H7 (cell line): ENCODE measurements around the gene UBXN4. TPM values are rescaled to one million over a fixed set of nuclear protein-coding genes. Genes with fewer than 3 reads are reported as not detected.
A peak's percentile ranks its signal among the peaks of the same experiment; 100 is the strongest.
"Not testable (repeated sequence)": the region's sequence is repeated elsewhere in the genome, so short reads cannot be mapped to it uniquely, and the experiment has no call there.

Experiments used
- DNase-seq: peaks from one replicate; pipeline ENCODE4 v3.0.0; 2012
- H3K27me3 ChIP-seq: 2 replicates; pipeline ENCODE4 v1.6.0; 2011; ENCODE audit warnings: mild to moderate bottlenecking, low read length; ENCODE audit not compliant: control insufficient read depth, insufficient read depth
- H3K36me3 ChIP-seq: replicated peaks from 2 replicates; pipeline ENCODE4 v1.5.1; 2011; ENCODE audit warnings: low read length; ENCODE audit not compliant: control insufficient read depth, insufficient read depth
- H3K4me3 ChIP-seq: 2 replicates; pipeline ENCODE4 v1.5.1; 2011; ENCODE audit warnings: low read depth, mild to moderate bottlenecking, control low read depth, low read length, moderate library complexity; ENCODE audit not compliant: insufficient read depth
- total RNA-seq: library from RNA; depleted of rRNA; stranded (reverse); fragments of >200 nt; shearing (Covaris generic); gene quantifications from 2 replicates; pipeline ENCODE4 v1.2.3, GENCODE V29; 2014; rRNA removed

The UBXN4 gene
- total RNA-seq: 56.5 and 59.7 TPM in 2 replicates

GRCh38 chr2:135741395-135742324 is at the start of gene UBXN4:
UBXN4 (plus strand) TSS chr2:135741855; CDS start chr2:135741930, 75 bp downstream.
- peak within 1 kb of the TSS; percentile 89 for H3K4me3 ChIP-seq
- peak; percentile 91 for DNase-seq
- H3K36me3 ChIP-seq: no peaks in the 10 kb centered on the region; the same call in 1 of the 2 replicates
- no peaks in the 10 kb centered on the region for H3K27me3 ChIP-seq

- no peak for DNase-seq
- no peaks in the 10 kb centered on the region; the same call in 1 of the 2 replicates for H3K36me3 ChIP-seq
- no peak overlapping the region for H3K4me3 ChIP-seq
- H3K27me3 ChIP-seq: no peaks in the 10 kb centered on the region
These were observed 46.9 kb upstream of the UBXN4 start for GRCh38 chr2:135694711-135695110.

GRCh38 chr2:135698838-135699237 is 42.8 kb upstream of the UBXN4 start:
- Histone ChIP-seq H3K4me3 (no peak overlapping the region), H3K36me3 (no peaks in the 10 kb centered on the region; the same call in 1 of the 2 replicates), H3K27me3 (no peaks in the 10 kb centered on the region)
- DNase-seq: no peak

DNA sequence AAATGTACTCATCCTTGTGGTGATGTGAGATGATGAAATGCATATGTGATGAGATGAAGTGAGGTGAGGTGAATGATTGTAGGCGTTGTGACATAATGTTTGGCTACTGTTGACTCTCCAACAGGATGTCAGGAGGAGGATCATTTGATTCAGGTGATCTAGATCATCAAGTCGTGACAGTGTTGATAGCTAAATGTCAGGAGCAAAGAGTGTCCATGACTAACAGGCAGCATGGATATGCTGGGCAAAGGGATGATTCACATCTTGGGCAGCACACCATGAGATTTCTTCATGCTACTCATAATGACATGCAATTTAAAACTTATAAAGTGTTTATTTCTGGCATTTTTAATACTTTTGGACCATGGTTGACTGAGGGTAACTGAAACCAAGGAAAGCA is 40.2 kb upstream of the UBXN4 start:
- Histone ChIP-seq H3K27me3 (no peaks in the 10 kb centered on the region), H3K4me3 (no peak overlapping the region), H3K36me3 (no peaks in the 10 kb centered on the region)
- DNase-seq: no peak

DNA sequence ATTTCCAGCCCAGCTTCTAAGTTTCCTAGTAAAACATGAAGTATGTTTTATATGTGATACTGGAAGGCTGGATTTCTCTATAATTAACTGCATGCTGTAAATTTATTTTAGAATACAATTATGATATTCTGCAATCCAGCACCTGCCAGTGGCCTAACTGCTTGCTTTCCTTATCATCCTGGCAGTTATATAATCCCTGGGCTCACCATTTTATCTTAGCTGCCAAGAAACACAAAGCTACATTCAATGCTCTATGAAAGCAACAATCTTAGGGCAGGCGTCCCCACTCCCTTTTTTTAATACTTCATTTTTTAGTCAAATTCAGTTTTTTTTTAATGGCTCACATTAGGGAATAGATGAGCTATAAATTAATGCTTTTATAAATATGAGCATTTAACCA is 38.4 kb upstream of the UBXN4 start:
- H3K36me3 ChIP-seq: no peaks in the 10 kb centered on the region
- no peaks in the 10 kb centered on the region for H3K27me3 ChIP-seq
- DNase-seq: no peak
- no peak overlapping the region for H3K4me3 ChIP-seq

DNA sequence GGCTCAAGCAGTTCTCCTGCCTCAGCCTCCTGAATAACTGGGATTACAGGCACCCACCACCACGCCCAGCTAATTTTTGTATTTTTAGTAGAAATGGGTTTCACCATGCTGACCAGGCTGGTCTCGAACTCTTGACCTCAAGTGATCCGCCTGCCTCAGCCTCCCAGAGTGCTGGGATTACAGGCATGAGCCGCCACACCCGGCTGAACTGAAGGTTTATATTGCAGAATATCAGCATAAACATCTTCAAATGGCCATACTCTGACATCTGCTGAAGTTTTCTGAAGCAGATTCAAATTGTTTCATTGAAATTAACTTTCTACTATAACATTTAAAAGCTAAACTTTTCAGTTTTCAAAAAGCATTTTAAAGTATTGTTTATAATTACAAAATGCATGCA is 37.6 kb upstream of the UBXN4 start:
- not testable (repeated sequence) for DNase-seq, H3K4me3 ChIP-seq, H3K36me3 ChIP-seq, H3K27me3 ChIP-seq

GRCh38 chr2:135708159-135708558 is 33.5 kb upstream of the UBXN4 start:
- DNase-seq: no peak

GRCh38 chr2:135709992-135710391 is 31.7 kb upstream of the UBXN4 start:
- no peaks in the 10 kb centered on the region for H3K27me3 ChIP-seq
- DNase-seq: peak; percentile 69
- peaks cover 1% of the 10 kb centered on the region; the same call in 1 of the 2 replicates for H3K36me3 ChIP-seq

More at GRCh38 chr2:135708159-135708558, 33.5 kb upstream of the UBXN4 start:
- Histone ChIP-seq H3K27me3 (no peaks in the 10 kb centered on the region), H3K4me3 (no peak overlapping the region), H3K36me3 (peaks cover 1% of the 10 kb centered on the region; the same call in 1 of the 2 replicates)

DNA sequence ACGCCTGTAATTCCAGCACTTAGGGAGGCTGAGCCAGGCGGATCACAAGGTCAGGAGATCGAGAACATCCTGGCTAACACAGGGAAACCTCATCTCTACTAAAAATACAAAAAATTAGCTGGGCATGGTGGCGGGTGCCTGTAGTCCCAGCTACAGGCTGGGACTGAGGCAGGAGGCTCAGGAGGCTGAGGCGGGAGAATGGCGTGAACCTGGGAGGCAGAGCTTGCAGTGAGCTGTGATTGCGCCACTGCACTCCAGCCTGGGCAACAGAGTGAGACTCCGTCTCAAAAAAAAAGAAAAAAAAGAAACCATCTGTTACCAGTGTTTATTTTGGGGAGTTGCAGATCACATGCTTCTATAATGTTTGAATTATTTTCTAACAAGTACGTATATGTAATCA is 26.6 kb upstream of the UBXN4 start:
- not testable (repeated sequence) for H3K27me3 ChIP-seq, H3K4me3 ChIP-seq, DNase-seq, H3K36me3 ChIP-seq

More at GRCh38 chr2:135709992-135710391, 31.7 kb upstream of the UBXN4 start:
- no peak overlapping the region for H3K4me3 ChIP-seq

GRCh38 chr2:135728064-135728743 is 13.5 kb upstream of the UBXN4 start:
- DNase-seq: no peak
- Histone ChIP-seq H3K4me3 (no peak overlapping the region), H3K27me3 (no peaks in the 10 kb centered on the region), H3K36me3 (peaks cover 6% of the 10 kb centered on the region)

DNA sequence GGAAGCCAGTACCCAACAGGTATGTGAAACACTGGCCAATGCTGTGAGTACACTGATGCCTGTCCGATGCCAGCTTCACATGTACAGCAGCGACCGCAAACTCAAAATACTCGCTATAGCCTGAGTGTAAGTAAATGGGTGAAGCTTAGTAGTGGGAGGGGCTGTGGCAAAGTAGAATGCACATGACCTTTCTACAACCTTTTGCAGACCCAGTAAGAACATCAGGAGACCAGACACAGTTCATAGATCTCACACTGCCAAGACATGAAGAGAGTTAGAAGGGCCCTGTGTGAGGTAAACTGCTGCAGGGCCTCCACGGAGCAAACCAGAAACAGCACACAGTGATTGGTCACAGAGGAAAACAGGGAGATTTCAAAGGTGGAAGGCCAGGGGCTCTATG is 9.1 kb upstream of the UBXN4 start:
- no peaks in the 10 kb centered on the region for H3K36me3 ChIP-seq
- no peaks in the 10 kb centered on the region for H3K27me3 ChIP-seq
- H3K4me3 ChIP-seq: no peak overlapping the region
- no peak for DNase-seq

- Histone ChIP-seq H3K36me3 (no peaks in the 10 kb centered on the region), H3K4me3 (no peak overlapping the region), H3K27me3 (no peaks in the 10 kb centered on the region)
- no peak for DNase-seq
These were observed 8.6 kb upstream of the UBXN4 start for GRCh38 chr2:135733045-135733444.

GRCh38 chr2:135736546-135736945 is 5.1 kb upstream of the UBXN4 start:
- DNase-seq: no peak
- H3K27me3 ChIP-seq: no peaks in the 10 kb centered on the region
- no peak overlapping the region for H3K4me3 ChIP-seq
- H3K36me3 ChIP-seq: no peaks in the 10 kb centered on the region

DNA sequence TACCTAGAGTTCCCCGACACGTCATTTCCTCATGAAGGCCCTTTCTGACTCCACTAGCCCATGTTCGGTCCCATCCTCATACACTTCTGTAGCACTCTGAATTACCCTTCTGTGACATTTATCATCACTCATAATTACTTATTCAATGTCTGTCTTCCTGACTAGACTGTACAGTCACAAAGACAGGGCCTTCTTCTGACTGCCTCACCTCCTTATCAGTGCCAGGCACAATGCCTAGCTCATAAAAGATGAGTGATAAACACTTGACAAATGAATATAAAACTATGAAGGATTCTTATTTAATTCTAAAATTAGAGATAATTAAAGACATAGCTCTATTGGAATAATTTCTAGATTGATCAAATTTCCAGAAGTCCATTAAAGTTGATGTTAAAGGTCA is 1.4 kb upstream of the UBXN4 start:
- Histone ChIP-seq H3K4me3 (no peak overlapping the region), H3K27me3 (no peaks in the 10 kb centered on the region), H3K36me3 (no peaks in the 10 kb centered on the region)
- no peak for DNase-seq

DNA sequence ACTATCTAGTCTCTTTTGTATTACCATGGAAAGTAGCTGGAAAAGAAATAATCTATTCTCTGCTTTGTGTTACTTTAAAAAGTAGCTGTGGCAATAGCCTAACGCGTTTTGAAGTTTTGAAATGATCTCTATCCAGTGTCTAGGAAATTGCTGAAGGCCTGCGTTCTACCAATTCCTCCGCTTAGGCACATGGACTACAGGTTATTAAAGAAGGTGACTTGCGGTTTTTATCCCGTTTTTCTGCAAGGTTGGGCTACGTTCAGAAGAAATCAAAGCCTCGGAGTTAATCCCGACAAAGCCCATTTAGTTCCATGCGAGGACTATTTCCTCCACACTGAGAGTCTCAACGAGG is 636 bp upstream of the UBXN4 start:
- H3K4me3 ChIP-seq: no peak overlapping the region
- no peaks in the 10 kb centered on the region for H3K27me3 ChIP-seq
- no peak for DNase-seq

More for the DNA sequence above, 636 bp upstream of the UBXN4 start:
- no peaks in the 10 kb centered on the region for H3K36me3 ChIP-seq
